ENCODE results near the gene DRG2.

DNA sequence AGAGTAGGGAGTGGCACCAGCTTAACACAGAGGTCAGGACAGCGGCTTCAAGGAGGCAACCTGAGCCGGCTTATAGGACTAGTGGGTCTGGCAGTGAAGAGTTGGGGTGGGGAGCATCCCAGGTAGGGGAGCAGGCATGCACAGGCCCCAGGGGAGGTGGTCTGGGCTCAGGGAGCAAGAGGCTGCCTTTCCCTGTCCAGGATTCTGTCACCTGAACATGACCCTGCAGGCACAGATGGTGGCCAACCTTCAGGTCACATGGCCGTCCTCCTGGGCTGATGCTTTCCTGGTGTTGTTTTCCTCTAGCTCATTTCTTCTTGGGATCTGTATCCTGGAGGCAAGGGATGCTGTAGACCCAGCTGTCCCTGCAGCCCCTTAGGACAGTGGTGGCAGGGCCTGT, 17.3 kb downstream of the DRG2 start:
- TF ChIP-seq GATA2 (IDR thresholded peaks at IDR 0.05; ENCODE audit: low read depth, low read length) (no peak), GATA3 (IDR thresholded peaks at IDR 0.05; ENCODE audit: low read depth, low read length) (no peak)
